Activated naive CD8-positive, alpha-beta T cell treated with anti-CD3 and anti-CD28 coated beads, Interleukin-2, amount 10 ng/mL, durations not matched to agents 7 days and 5 days (primary cell): Measurements from ENCODE around the gene ATRX. TPM values are rescaled to one million over a fixed set of nuclear protein-coding genes. Genes with fewer than 3 reads are reported as not detected.

Experiments used
- ATAC-seq: fragments of 150-1000 bp; cut with Tn5 transposase; one replicate; pipeline ENCODE4 v1.10.0; 2021; ENCODE audit warnings: low read depth, moderate library complexity
- POLR2A ChIA-PET: fragments of 350-600 bp; sonication (Branson Sonifier 250); formaldehyde crosslinking; loops from one replicate; lab custom pipeline; 2021; ENCODE audit warnings: antibody characterized with exemption; lab: Charles Lee
- DNase-seq: peaks from one replicate; pipeline ENCODE4 v3.0.0; 2021
- H3K27ac Mint-ChIP-seq: one replicate; pipeline ENCODE4 v1.8.0; 2022; ENCODE audit warnings: mild to moderate bottlenecking, mixed read lengths
- H3K27me3 Mint-ChIP-seq: one replicate; pipeline ENCODE4 v1.8.0; 2022; ENCODE audit warnings: mild to moderate bottlenecking, moderate library complexity, mixed read lengths
- H3K36me3 Mint-ChIP-seq: one replicate; pipeline ENCODE4 v1.8.0; 2021; ENCODE audit warnings: mild to moderate bottlenecking, mixed read lengths
- H3K4me1 Mint-ChIP-seq: one replicate; pipeline ENCODE4 v1.8.0; 2021; ENCODE audit warnings: mixed read lengths
- H3K4me3 Mint-ChIP-seq: one replicate; pipeline ENCODE4 v1.8.0; 2022; ENCODE audit warnings: mild to moderate bottlenecking, moderate library complexity, mixed read lengths
- H3K9me3 Mint-ChIP-seq: one replicate; pipeline ENCODE4 v1.8.0; 2021; ENCODE audit warnings: mixed read lengths
- total RNA-seq, 2 experiments: library from RNA; stranded (reverse); gene quantifications; one replicate each; pipeline ENCODE4 v1.2.3, GENCODE V29; 2021

The ATRX gene
- total RNA-seq, 2 experiments from 2014 or later: 86.7 to 96.1 TPM

- DNase-seq: no peak
- ATAC-seq: no peak
- peaks cover 2% of the 10 kb centered on the region for H3K9me3 Mint-ChIP-seq
- no peaks in the 10 kb centered on the region for H3K36me3 Mint-ChIP-seq
- no peaks in the 10 kb centered on the region for H3K4me1 Mint-ChIP-seq
- POLR2A ChIA-PET: no interaction called here
- peaks cover 13% of the 10 kb centered on the region for H3K27me3 Mint-ChIP-seq
- no peak overlapping the region for H3K4me3 Mint-ChIP-seq
- H3K27ac Mint-ChIP-seq: no peak overlapping the region
Measured at GRCh38 chrX:77493677-77494553, 292.1 kb downstream of the ATRX start.

GRCh38 chrX:77484045-77484444 is 302.0 kb downstream of the ATRX start:
- Mint-ChIP-seq H3K27me3 (peaks cover 4% of the 10 kb centered on the region), H3K4me1 (no peaks in the 10 kb centered on the region), H3K27ac (no peak overlapping the region), H3K9me3 (peaks cover 3% of the 10 kb centered on the region), H3K4me3 (no peak overlapping the region), H3K36me3 (peaks cover 1% of the 10 kb centered on the region)
- DNase-seq (no peak), ATAC-seq (no peak)
- POLR2A ChIA-PET: no interaction called here

- no peak overlapping the region for H3K4me3 Mint-ChIP-seq
Measured at GRCh38 chrX:77455437-77455836, 330.6 kb downstream of the ATRX start.

More at GRCh38 chrX:77455437-77455836, 330.6 kb downstream of the ATRX start:
- no peak overlapping the region for H3K27ac Mint-ChIP-seq
- H3K27me3 Mint-ChIP-seq: peaks cover 2% of the 10 kb centered on the region
- no peak for DNase-seq
- no peaks in the 10 kb centered on the region for H3K9me3 Mint-ChIP-seq
- no peaks in the 10 kb centered on the region for H3K36me3 Mint-ChIP-seq
- POLR2A ChIA-PET: no interaction called here
- no peaks in the 10 kb centered on the region for H3K4me1 Mint-ChIP-seq
- ATAC-seq: no peak

Other genes starting within 250 kb of the ATRX start
- 10 to 100 TPM; 40.0 to 44.8 TPM for gene MAGT1, start 109.2 kb upstream of the ATRX start, total RNA-seq
- gene COX7B, start 113.3 kb upstream of the ATRX start, total RNA-seq: 100 to 1,000 TPM; 232 to 239 TPM
- 10 to 100 TPM; 13.4 to 13.5 TPM for gene ATP7A, start 124.5 kb upstream of the ATRX start, total RNA-seq
- gene PGAM4, start 183.4 kb upstream of the ATRX start, total RNA-seq: not detected